A673 (cell line): ENCODE data around the gene FOXP2. TPM values are rescaled to one million over a fixed set of nuclear protein-coding genes. Genes with fewer than 3 reads are reported as not detected.

Experiments used
- BruUV-seq: library from RNA; stranded (reverse); fragments of 400-500 nt; replicated peaks from 2 replicates; lab custom pipeline; 2021; lab: Mats Ljungman, UMichigan
- CTCF ChIA-PET: fragments of 300-600 bp; sonication (Branson Sonifier 250); formaldehyde crosslinking; loops from one replicate; lab custom pipeline; 2022; ENCODE audit warnings: antibody characterized with exemption; lab: Charles Lee
- POLR2A ChIA-PET: fragments of 300-600 bp; sonication (Branson Sonifier 250); formaldehyde crosslinking; loops from one replicate; lab custom pipeline; 2022; ENCODE audit warnings: antibody characterized with exemption; ENCODE audit not compliant: low non-redundant PET; lab: Charles Lee
- DNase-seq: peaks from one replicate; pipeline ENCODE4 v3.0.0-alpha.2; 2015; ENCODE audit warnings: low spot score
- H3K27ac ChIP-seq: fragments of 200-600 bp; sonication (generic); 2 replicates; pipeline ENCODE4 v1.5.1; 2016; ENCODE audit warnings: mixed run types, low read depth, mild to moderate bottlenecking, mixed read lengths, antibody characterized with exemption, low read length; ENCODE audit not compliant: poor library complexity, severe bottlenecking
- H3K27me3 ChIP-seq: fragments of 200-600 bp; sonication (generic); replicated peaks from 2 replicates; pipeline ENCODE4 v1.6.1; 2017; ENCODE audit warnings: mixed run types, low read depth, mild to moderate bottlenecking, mixed read lengths, antibody characterized with exemption, low read length; ENCODE audit not compliant: insufficient read depth, poor library complexity
- H3K36me3 ChIP-seq: fragments of 200-600 bp; sonication (generic); 2 replicates; pipeline ENCODE4 v1.6.1; 2016; ENCODE audit warnings: mixed run types, mild to moderate bottlenecking, mixed read lengths, antibody characterized with exemption, low read length; ENCODE audit not compliant: insufficient read depth, poor library complexity, severe bottlenecking
- H3K4me1 ChIP-seq: fragments of 200-600 bp; sonication (generic); 2 replicates; pipeline ENCODE4 v1.6.1; 2017; ENCODE audit warnings: mixed run types, mild to moderate bottlenecking, mixed read lengths, antibody characterized with exemption, low read length; ENCODE audit not compliant: insufficient read depth, poor library complexity, severe bottlenecking
- H3K4me3 ChIP-seq: fragments of 200-600 bp; sonication (generic); 2 replicates; pipeline ENCODE4 v1.5.1; 2016; ENCODE audit warnings: low read depth, mixed run types, mild to moderate bottlenecking, mixed read lengths, low read length; ENCODE audit not compliant: poor library complexity, severe bottlenecking
- H3K9me3 ChIP-seq: fragments of 200-600 bp; sonication (generic); 2 replicates; pipeline ENCODE4 v1.6.1; 2016; ENCODE audit warnings: mixed run types, low read depth, mild to moderate bottlenecking, mixed read lengths, antibody characterized with exemption, low read length; ENCODE audit not compliant: poor library complexity, severe bottlenecking
- EZH2 ChIP-seq: fragments of 200-600 bp; sonication (generic); IDR thresholded peaks from 2 replicates; pipeline ENCODE4 v1.6.1; 2017; ENCODE audit warnings: borderline replicate concordance, low read depth, mild to moderate bottlenecking, mixed read lengths, antibody characterized with exemption, low read length; ENCODE audit not compliant: poor library complexity, severe bottlenecking
- intact Hi-C: fragments of 100-400 bp; cut with micrococcal nuclease; formaldehyde crosslinking; loops from one replicate; pipeline ENCODE4 v1.10.0; 2022; ENCODE audit not compliant: unreplicated experiment
- total RNA-seq: library from RNA; stranded (reverse); gene quantifications from 2 replicates; pipeline ENCODE4 v1.2.3, GENCODE V29; 2021
- TF ChIP-seq, protein P1 (sequence below): fragments of 300-800, 200-600 bp; sonication (generic); conservative IDR thresholded peaks from 2 replicates; pipeline ENCODE4 v1.5.1; 2017; ENCODE audit warnings: low read depth, mild to moderate bottlenecking, antibody characterized with exemption, low read length, moderate library complexity, mixed read lengths

The FOXP2 gene
- total RNA-seq, 1 experiment from 2014 or later, result not detected

DNA sequence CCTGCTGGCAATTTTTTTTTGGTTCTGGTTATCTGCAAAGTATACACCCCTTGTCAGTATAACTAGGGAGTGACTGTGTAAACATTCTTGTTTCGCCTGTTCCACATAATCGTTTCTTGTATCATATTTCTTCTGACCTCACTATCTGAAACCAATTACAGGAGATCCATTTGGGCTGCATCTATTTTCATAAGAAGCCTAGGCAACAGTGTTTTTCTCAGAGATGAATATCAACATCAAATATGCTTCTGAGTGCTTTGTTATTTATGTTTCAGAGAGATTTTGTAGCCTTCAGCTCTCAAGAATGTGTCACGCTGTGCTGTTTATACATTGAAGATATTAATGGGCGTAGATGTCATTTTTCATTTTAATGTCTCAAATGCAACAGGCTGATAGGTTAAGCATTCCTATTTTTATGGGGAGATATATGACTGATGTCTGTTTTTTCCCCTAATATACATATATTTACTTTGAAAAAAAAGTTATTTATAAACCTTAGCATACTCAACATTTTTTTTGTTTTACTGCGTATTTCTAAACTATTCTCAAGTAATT, 115.5 kb downstream of the FOXP2 start:
- no TSS peak for BruUV-seq
- intact Hi-C loops, result loop anchor here (10.0 kb wide), 1 partner anchor 445 kb away; no protein-coding TSS in a partner anchor
- Histone ChIP-seq H3K4me1 (no peaks in the 10 kb centered on the region), H3K4me3 (no peak overlapping the region), H3K36me3 (no peaks in the 10 kb centered on the region), H3K9me3 (no peaks in the 10 kb centered on the region), H3K27me3 (peaks cover 57% of the 10 kb centered on the region), H3K27ac (no peak overlapping the region)
- CTCF ChIA-PET, result no interaction called here
- TF ChIP-seq, protein P1, sequence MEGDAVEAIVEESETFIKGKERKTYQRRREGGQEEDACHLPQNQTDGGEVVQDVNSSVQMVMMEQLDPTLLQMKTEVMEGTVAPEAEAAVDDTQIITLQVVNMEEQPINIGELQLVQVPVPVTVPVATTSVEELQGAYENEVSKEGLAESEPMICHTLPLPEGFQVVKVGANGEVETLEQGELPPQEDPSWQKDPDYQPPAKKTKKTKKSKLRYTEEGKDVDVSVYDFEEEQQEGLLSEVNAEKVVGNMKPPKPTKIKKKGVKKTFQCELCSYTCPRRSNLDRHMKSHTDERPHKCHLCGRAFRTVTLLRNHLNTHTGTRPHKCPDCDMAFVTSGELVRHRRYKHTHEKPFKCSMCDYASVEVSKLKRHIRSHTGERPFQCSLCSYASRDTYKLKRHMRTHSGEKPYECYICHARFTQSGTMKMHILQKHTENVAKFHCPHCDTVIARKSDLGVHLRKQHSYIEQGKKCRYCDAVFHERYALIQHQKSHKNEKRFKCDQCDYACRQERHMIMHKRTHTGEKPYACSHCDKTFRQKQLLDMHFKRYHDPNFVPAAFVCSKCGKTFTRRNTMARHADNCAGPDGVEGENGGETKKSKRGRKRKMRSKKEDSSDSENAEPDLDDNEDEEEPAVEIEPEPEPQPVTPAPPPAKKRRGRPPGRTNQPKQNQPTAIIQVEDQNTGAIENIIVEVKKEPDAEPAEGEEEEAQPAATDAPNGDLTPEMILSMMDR, result no peak
- no peak for TF ChIP-seq EZH2
- no peak for DNase-seq
- POLR2A ChIA-PET, result no interaction called here

- Histone ChIP-seq H3K4me1 (no peaks in the 10 kb centered on the region), H3K36me3 (no peaks in the 10 kb centered on the region), H3K27me3 (peaks cover 62% of the 10 kb centered on the region), H3K4me3 (no peak overlapping the region), H3K9me3 (no peaks in the 10 kb centered on the region), H3K27ac (no peak overlapping the region)
- intact Hi-C loops, result loop anchor here (10.0 kb wide), 1 partner anchor 447 kb away; no protein-coding TSS in a partner anchor
- CTCF ChIA-PET, result no interaction called here
- POLR2A ChIA-PET, result no interaction called here
- no TSS peak for BruUV-seq
- DNase-seq, result no peak
- TF ChIP-seq EZH2, result no peak
- TF ChIP-seq, protein P1, result no peak
Observed at GRCh38 chr7:114531326-114531725, 116.7 kb downstream of the FOXP2 start.

DNA sequence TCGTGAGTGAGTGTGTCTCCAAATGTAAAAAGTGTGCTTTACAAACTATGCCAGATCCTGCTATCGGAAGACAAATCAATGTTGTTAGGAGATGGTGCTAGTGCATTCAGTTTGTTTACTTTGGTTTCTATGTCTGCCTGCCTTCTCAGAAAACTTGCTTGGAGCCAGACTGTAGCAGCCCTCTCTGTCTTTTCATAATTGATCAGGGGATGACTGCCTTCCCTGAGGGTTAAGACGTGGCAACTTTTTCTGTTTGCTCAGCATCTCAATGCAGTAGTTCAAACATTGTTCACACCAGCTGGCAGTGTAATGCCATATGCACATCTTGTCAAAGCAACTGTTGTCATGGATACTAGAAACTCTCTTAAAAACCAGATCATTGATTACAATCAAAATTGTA, 118.5 kb downstream of the FOXP2 start:
- no peaks in the 10 kb centered on the region for H3K9me3 ChIP-seq
- DNase-seq, result no peak
- H3K27ac ChIP-seq, result no peak overlapping the region
- H3K36me3 ChIP-seq, result no peaks in the 10 kb centered on the region
- H3K4me1 ChIP-seq, result no peaks in the 10 kb centered on the region
- CTCF ChIA-PET, result no interaction called here
- intact Hi-C loops, result loop anchor here (10.0 kb wide), 1 partner anchor 448 kb away; no protein-coding TSS in a partner anchor
- POLR2A ChIA-PET, result no interaction called here
- H3K27me3 ChIP-seq, result peaks cover 79% of the 10 kb centered on the region
- no TSS peak for BruUV-seq
- no peak overlapping the region for H3K4me3 ChIP-seq
- TF ChIP-seq, protein P1, result no peak
- TF ChIP-seq EZH2, result no peak
